ENCODE data around the gene LRPAP1.
"Not testable (repeated sequence)": the region's sequence is repeated elsewhere in the genome, so short reads cannot be mapped to it uniquely, and the experiment has no call there.

- not testable (repeated sequence) for TF ChIP-seq CTCF, POLR2A, POLR2AphosphoS5, EP300 (IDR thresholded peaks at IDR 0.05)
These were observed 14.5 kb upstream of the LRPAP1 start for GRCh38 chr4:3546721-3547120.

Measured in sigmoid colon (tissue), 4 donors.